GM19455 (cell line): Measurements from ENCODE around the gene SRP14.
"Not testable (repeated sequence)": the region's sequence is repeated elsewhere in the genome, so short reads cannot be mapped to it uniquely, and the experiment has no call there.

Source experiments
- ATAC-seq: cut with Tn5 transposase; IDR thresholded peaks from one replicate; pipeline ENCODE4 v1.9.1; 2021; ENCODE audit not compliant: unreplicated experiment

Gene SRP14

DNA sequence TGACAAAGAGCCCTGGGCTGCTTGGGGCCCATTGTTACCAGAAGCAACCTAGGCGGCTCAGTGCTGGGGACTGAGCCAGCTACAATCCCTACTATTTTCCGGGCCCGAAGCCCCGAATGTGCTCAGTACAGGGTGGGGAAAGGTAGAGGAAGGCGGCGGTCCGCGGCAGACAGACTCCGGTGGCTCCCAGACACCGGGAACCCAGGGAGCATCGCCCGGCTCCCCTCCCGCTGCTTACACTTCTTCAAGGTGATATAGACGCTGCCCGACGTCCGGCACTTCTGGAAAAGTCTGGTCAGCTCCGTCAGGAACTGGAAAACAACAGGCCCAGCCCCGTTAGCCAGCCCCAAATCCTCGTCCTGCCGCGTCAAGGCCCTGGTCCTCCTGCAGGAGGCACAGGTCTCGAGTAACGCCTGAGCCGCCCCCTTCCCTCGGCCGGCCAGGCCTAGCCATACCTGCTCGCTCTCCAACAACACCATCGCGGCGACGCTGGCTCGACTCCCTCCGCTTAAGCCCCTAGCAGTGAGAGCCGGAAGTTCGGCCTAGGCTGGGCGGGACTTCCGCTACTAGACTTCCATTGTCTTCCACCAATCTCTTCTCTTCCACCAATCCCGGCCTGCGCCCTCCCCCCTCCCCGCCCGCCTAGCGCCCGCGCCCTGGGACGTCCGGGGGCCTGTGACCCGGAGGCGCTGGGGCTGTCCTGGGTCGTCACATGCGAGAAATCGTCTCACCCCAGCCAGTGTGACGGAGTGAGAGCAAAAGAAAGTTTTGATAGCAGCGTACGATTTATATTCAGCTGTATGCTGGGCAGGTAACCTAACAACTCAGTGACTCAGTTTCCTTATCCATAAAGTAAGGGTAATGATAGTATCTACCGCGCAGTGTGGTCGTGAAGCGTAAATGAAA, at the start of gene SRP14:
TSS of gene SRP14 (minus strand) at position 544 of the 906 bp plus-strand sequence. CDS start at position 479, 65 bp downstream.
- ATAC-seq, result peak; percentile 93

DNA sequence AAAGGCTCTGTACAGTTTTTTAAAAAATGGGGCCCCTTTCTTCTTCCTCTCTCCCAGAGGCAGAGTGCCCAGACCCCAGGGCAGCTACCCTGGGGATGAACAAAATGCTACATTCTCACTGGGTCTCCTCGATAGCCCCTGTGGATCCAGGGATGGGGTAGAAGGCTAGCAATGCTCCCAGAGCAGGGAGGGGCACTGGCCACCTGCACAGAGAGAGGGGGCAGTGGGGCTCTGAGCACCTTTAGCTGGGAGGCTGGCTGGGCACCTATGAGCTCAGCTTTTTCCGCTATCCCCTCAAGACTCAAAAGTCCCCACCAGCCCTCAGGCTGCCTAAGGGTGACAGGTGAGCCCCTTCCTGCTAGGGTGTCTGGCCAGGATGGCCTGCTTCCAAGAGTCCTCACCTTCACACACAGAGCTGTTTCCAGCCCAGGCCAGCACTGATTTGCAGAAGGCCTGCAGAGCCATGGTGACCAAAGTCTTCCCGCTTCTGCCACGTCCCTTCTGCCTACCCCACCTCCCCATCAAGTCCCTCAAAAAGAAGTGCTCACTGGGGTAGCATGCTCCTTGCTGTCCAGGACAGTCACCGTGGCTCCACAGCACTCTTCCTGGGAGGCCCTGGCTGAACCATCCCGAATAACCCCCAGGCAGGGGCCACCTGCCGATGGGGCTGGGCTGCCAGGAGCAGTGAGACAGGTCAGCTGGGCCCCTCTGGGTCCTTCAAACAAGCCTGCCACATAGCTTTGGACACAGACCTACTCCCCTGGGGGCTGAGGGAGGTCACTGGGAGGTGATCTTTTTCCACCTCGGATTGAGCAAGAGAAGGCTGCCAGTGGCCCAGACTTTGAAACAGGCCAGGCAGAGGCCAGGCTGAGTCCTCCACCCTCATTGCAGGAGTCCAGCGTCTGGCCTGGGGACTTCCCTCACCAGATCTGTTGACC, 49.3 kb upstream of the SRP14 start:
- ATAC-seq, result no peak

- no peak for ATAC-seq
Measured at GRCh38 chr15:40087068-40087810, 48.3 kb upstream of the SRP14 start.

DNA sequence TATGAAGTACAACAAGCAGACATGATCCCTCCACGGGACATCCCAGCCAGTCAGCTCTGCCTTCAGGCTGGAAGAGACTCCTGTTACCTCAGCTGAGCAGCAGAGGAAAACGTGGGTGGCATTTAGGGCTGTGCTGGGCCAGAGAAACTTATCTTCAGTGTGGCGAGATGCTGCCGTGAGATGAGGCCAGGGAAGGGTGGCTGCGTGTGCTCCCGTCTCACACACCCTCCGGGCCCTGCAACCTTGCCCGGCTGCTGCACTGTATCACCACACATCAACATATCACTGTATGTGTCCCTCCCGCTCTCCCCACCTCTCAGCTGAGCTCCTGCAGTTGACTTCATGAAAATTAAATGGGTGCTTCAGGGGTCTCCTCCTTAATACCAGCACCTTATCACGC, 46.3 kb upstream of the SRP14 start:
- no peak for ATAC-seq

DNA sequence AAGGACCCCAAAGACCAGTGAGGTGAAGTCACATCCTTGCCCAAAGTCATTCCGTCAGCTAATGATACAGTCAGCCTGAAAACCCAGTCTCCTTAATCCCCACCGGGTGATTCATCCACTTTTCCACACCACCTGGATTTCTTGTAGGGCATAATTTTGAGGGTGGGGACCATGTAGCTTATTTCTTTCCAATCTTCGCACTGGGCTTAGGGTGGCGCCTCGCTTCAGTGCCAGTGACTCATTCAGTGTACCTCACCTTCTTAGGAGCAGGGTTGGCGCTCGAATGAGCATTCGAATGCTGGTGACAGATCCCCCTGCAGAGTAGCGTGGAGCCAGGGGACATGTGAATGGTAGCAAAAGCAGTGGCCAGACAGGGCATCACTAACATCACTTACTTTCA, 45.7 kb upstream of the SRP14 start:
- no peak for ATAC-seq

DNA sequence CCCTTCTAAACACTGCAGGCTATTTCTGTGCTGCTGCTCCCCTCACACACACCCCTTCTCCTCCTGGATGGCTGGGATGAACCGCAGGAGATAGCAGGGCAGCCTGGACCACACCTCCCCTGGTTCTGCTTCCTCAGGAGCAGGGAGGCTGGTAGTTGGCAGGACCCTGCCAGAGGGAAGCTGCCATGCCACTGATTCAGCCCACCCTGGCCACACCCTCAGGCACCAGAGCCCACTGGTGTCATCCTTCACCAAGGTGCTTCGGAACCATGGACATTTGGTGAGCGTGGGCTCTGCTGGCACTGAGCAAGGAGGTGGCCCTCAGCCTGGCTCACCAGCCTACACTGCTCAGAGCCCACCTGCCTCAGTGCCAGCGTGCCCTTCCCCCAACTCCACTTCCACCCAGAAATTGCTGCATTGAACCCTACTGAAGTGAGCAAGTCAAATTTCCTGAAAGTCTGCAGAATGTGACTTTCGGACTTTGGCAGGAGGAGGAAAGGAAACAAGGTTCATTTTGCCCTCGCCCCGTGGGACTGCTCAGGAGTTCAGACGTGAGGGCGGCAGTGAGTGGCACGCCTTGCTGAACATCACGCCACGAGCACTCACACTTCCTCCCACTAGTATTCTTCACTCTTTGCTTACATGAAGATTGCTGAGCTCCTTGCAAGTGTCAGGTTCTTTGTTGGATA, 43.4 kb upstream of the SRP14 start:
- ATAC-seq, result no peak

- no peak for ATAC-seq
Measured at GRCh38 chr15:40081691-40082194, 42.8 kb upstream of the SRP14 start.

GRCh38 chr15:40080847-40081246, 41.9 kb upstream of the SRP14 start:
- ATAC-seq, result no peak

- ATAC-seq, result no peak
Measured at GRCh38 chr15:40080104-40080503, 41.1 kb upstream of the SRP14 start.

- ATAC-seq, result no peak
Measured at GRCh38 chr15:40079456-40079855, 40.5 kb upstream of the SRP14 start.

- ATAC-seq, result no peak
Measured at GRCh38 chr15:40075298-40076044, 36.5 kb upstream of the SRP14 start.

DNA sequence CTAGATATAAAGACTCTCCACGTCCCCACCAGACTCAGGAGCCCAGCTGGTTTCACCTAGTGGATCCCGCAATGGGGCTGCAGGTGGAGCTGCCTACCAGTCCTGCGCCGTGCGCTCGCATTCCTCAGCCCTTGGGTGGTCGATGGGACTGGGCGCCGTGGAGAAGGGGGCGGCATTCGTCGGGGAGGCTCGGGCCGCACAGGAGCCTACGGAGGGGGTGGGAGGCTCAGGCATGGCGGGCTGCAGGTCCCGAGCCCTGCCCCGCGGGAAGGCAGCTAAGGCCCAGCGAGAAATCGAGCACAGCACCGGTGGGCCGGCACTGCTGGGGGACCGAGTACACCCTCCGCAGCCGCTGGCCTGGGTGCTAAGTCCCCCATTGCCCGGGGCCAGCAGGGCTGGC, 35.7 kb upstream of the SRP14 start:
- ATAC-seq, result not testable (repeated sequence)

DNA sequence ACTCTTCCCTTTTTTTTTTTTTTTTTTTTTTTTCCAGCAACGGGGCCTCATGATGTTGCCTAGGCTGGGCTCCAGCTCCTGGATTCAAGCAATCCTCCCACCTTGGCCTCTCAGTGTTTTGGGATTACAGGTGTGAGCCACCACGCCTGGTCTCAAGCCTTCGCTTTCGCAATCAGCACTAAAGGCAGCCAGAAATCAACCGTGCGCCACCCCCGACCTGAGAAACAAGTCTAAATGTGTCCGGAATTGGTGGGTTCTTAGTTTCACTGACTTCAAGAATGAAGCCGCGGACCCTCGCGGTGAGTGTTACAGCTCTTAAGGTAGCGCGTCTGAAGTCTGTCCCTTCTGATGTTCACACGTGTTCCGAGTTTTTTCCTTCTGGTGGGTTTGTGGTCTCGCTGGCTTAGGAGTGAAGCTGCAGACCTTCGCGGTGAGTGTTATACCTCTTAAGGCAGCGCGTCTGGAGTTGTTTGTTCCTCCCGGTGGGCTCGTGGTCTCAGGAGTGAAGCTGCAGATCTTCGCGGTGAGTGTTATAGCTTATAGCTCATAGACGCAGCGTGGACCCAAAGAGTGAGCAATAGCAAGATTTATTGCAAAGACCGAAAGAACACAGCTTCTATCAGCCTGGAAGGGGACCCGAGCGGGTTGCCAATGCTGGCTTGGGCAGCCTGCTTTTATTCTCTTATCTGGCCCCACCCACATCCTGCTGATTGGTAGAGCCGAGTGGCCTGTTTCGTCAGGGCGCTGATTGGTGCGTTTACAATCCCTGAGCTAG, 34.9 kb upstream of the SRP14 start:
- not testable (repeated sequence) for ATAC-seq

DNA sequence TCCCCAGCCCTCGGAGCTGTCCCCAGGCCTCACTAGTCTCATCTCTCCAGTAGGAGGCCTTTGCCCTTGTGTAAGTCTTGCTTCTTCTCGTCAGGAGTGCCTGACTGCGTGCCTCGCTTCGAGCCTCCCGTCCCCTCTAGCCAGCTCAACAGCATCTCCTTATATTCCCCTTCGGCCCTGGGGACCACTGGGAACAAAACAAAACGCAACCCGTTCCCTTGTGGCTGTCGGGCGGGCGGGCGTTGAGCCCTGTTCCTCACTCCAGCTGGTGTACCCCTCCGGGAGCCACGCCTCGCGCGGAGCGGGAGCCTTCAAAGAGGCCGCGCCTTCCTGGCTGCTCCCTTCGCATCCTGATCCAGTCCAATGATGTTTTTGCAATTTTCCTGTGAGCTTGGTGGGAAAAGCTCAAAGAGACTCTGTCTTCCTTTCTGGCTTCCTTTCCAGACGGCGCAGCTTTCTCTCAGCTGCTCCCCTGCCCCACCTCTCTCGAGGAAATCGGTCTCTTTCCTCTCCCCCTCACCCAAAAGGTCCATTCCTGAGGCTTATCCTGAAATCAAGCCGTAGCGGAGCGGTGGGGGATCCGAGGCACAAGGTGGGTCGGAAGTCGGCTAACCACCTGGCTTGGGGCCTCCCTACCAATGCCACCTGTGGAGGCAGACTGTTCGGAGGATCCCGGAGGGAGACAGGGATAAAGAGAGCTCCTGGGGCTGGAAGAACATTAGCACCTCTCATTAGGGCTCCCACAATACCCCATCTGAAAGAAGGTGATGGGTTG, 33.4 kb upstream of the SRP14 start:
- ATAC-seq, result no peak

DNA sequence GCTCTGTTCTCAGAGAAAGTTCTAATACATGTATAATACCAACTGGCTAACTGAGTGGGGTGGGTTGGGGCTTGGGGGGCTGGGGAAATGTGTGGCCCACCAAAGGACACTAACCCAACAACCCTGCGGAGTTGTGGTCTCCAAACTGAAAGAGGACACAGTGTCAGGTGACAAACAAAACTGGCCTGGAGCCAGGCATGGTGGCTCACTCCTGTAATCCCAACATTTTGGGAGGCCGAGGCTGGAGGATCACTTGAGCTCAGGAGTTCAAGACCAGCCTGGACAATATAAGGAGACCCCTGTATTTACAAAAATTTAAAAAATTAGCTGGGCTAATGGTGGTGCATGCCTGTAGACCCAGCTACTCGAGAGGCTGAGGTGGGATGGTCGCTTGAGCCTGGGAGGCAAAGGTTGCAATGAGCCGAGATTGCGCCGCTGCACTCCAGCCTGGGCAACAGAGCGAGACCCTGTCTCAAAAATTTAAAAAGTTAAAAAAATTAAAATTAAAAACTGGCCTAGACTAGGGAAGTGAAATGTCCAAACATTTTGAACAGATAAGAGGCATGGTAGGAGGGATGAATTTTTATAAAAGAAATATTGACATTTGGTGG, 31.7 kb upstream of the SRP14 start:
- ATAC-seq, result no peak

DNA sequence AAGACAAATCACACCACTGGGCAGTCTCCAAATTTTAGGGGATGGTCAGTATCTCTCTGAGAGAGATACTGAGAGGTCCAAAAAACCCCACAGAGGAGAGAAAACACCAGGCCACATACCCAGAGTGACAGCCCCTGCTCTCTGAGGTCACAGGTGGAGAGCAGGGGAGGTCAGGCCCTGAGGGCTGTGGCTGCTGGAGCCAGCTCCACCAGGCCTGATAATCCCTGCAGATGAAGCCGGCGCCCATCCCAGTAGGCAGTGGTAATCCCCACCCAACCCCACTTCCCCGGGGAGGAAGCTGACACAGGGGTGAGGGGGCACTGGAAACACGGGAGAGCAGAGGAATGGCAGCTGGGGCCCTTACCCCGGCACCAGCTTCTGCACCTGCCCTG, 31.2 kb upstream of the SRP14 start:
- no peak for ATAC-seq
